ENCODE data around the gene LRRFIP2. TPM values are rescaled to one million over a fixed set of nuclear protein-coding genes. Genes with fewer than 3 reads are reported as not detected.

Gene LRRFIP2
- total RNA-seq, 1 experiment from 2014 or later: 40.2 TPM

- Histone ChIP-seq H3K27me3 (replicated peaks; ENCODE audit: insufficient read depth, low read depth, low read length, poor library complexity) (no peaks in the 10 kb centered on the region), H3K36me3 (ENCODE audit: insufficient read depth, low read length, poor library complexity, severe bottlenecking) (no peaks in the 10 kb centered on the region), H3K4me3 (ENCODE audit: low read depth, low read length, poor library complexity, severe bottlenecking) (no peak overlapping the region), H3K9me3 (ENCODE audit: low read depth, low read length, poor library complexity, severe bottlenecking) (no peaks in the 10 kb centered on the region), H3K27ac (ENCODE audit: low read depth, low read length, poor library complexity, severe bottlenecking) (no peak overlapping the region), H3K4me1 (ENCODE audit: insufficient read depth, low read length, poor library complexity, severe bottlenecking) (no peaks in the 10 kb centered on the region)
- DNase-seq (ENCODE audit: low spot score): no peak
- no TSS peak for BruUV-seq (replicated peaks)
- TF ChIP-seq EZH2 (IDR thresholded peaks at IDR 0.05; ENCODE audit: borderline replicate concordance, low read depth, low read length, poor library complexity, severe bottlenecking): no peak
- no peak for TF ChIP-seq CTCF (conservative IDR thresholded peaks at IDR 0.05; ENCODE audit: low read depth, low read length)
- intact Hi-C loops (cut with micrococcal nuclease; ENCODE audit: unreplicated experiment): no loop called here
- CTCF ChIA-PET: no interaction called here
- POLR2A ChIA-PET (ENCODE audit: low non-redundant PET): no interaction called here
Measured at GRCh38 chr3:37183375-37183831, 9.0 kb upstream of the LRRFIP2 start.

GRCh38 chr3:37182816-37183215 lies 8.4 kb upstream of the LRRFIP2 start:
- Histone ChIP-seq H3K27me3 (replicated peaks; ENCODE audit: insufficient read depth, low read depth, low read length, poor library complexity) (no peaks in the 10 kb centered on the region), H3K27ac (ENCODE audit: low read depth, low read length, poor library complexity, severe bottlenecking) (no peak overlapping the region), H3K36me3 (ENCODE audit: insufficient read depth, low read length, poor library complexity, severe bottlenecking) (no peaks in the 10 kb centered on the region), H3K9me3 (ENCODE audit: low read depth, low read length, poor library complexity, severe bottlenecking) (no peaks in the 10 kb centered on the region), H3K4me3 (ENCODE audit: low read depth, low read length, poor library complexity, severe bottlenecking) (no peak overlapping the region), H3K4me1 (ENCODE audit: insufficient read depth, low read length, poor library complexity, severe bottlenecking) (peaks cover 1% of the 10 kb centered on the region)
- intact Hi-C loops (cut with micrococcal nuclease; ENCODE audit: unreplicated experiment): no loop called here
- BruUV-seq (replicated peaks): no TSS peak
- TF ChIP-seq CTCF (conservative IDR thresholded peaks at IDR 0.05; ENCODE audit: low read depth, low read length) (no peak), EZH2 (IDR thresholded peaks at IDR 0.05; ENCODE audit: borderline replicate concordance, low read depth, low read length, poor library complexity, severe bottlenecking) (no peak)
- no peak for DNase-seq (ENCODE audit: low spot score)
- CTCF ChIA-PET: no interaction called here
- POLR2A ChIA-PET (ENCODE audit: low non-redundant PET): no interaction called here

- Histone ChIP-seq H3K4me3 (ENCODE audit: low read depth, low read length, poor library complexity, severe bottlenecking) (no peak overlapping the region), H3K9me3 (ENCODE audit: low read depth, low read length, poor library complexity, severe bottlenecking) (no peaks in the 10 kb centered on the region), H3K36me3 (ENCODE audit: insufficient read depth, low read length, poor library complexity, severe bottlenecking) (no peaks in the 10 kb centered on the region), H3K27me3 (replicated peaks; ENCODE audit: insufficient read depth, low read depth, low read length, poor library complexity) (no peaks in the 10 kb centered on the region), H3K27ac (ENCODE audit: low read depth, low read length, poor library complexity, severe bottlenecking) (no peak overlapping the region), H3K4me1 (ENCODE audit: insufficient read depth, low read length, poor library complexity, severe bottlenecking) (peaks cover 9% of the 10 kb centered on the region)
- DNase-seq (ENCODE audit: low spot score): peak; percentile 12
- POLR2A ChIA-PET (ENCODE audit: low non-redundant PET): no interaction called here
- TF ChIP-seq CTCF (conservative IDR thresholded peaks at IDR 0.05; ENCODE audit: low read depth, low read length): no peak
- CTCF ChIA-PET: no interaction called here
- BruUV-seq (replicated peaks): no TSS peak
- intact Hi-C loops (cut with micrococcal nuclease; ENCODE audit: unreplicated experiment): no loop called here
Measured at GRCh38 chr3:37181756-37182155, 7.4 kb upstream of the LRRFIP2 start.
